K562 (cell line): ENCODE measurements around the gene SNW1. TPM values are rescaled to one million over a fixed set of nuclear protein-coding genes. Genes with fewer than 3 reads are reported as not detected.
A peak's percentile ranks its signal among the peaks of the same experiment; 100 is the strongest.

Experiments used
- ATAC-seq: fragments of 200-7000 bp; cut with Tn5 transposase; 3 replicates; pipeline ENCODE4 v1.9.1; 2020; ENCODE audit warnings: moderate library complexity
- BruUV-seq: library from RNA; stranded (reverse); fragments of 400-500 nt; replicated peaks from 2 replicates; lab custom pipeline; 2021; lab: Mats Ljungman, UMichigan
- CTCF ChIA-PET: fragments of 300-600 bp; formaldehyde crosslinking; extraction: SDS; loops from one replicate; lab custom pipeline; 2021; ENCODE audit warnings: low intra/inter-chr PET ratio; lab: Yijun Ruan, JAX
- POLR2A ChIA-PET: fragments of 300-600, 350-650 bp; sonication (Branson Sonifier 250); formaldehyde crosslinking; extraction: SDS; loops from one replicate; lab custom pipeline; 2021; ENCODE audit warnings: antibody characterized with exemption, inconsistent platforms; lab: Yijun Ruan, JAX
- DNase-seq, 4 experiments: peaks; one replicate each; pipeline versions ENCODE4 v3.0.0 to v3.0.0-alpha.2; 2011 to 2018; ENCODE audit warnings: low spot score in 3 of 4, mixed read lengths in 3 of 4; ENCODE audit errors: extremely low read depth in 1 of 4
- FAIRE-seq: peaks from 2 replicates; lab custom pipeline; 2011; peaks lifted over from hg19 to GRCh38; lab: Jason Lieb, UNC
- H2AFZ ChIP-seq: 2 replicates; pipeline ENCODE4 v1.6.0; 2011; ENCODE audit warnings: low read depth, low read length, control low read depth, inconsistent platforms
- H3K27ac ChIP-seq: fragments of 200-600 bp; 3 replicates; pipeline ENCODE4 v1.8.0; 2011; ENCODE audit warnings: low read depth, mild to moderate bottlenecking, control low read depth, inconsistent platforms, low read length, moderate library complexity, mixed read lengths; ENCODE audit errors: extremely low read depth
- H3K27me3 ChIP-seq, 2 experiments: fragments of 300-600 bp in 1 of 2; 2 replicates in 1 of 2; 3 replicates in 1 of 2; pipeline versions ENCODE4 v1.6.0 to v1.8.0; 2011; ENCODE audit warnings: inconsistent platforms in 2 of 2, low read length in 2 of 2, mild to moderate bottlenecking in 1 of 2, mixed read lengths in 1 of 2, moderate library complexity in 1 of 2; ENCODE audit not compliant: control insufficient read depth in 2 of 2, insufficient read depth in 2 of 2
- H3K36me3 ChIP-seq: fragments of 300-600 bp; 3 replicates; pipeline ENCODE4 v1.8.0; 2011; ENCODE audit warnings: mild to moderate bottlenecking, low read length, inconsistent platforms; ENCODE audit not compliant: control insufficient read depth, insufficient read depth
- H3K4me1 ChIP-seq, 2 experiments: fragments of 200-600 bp in 1 of 2; replicated peaks in 1 of 2; 2 replicates in 1 of 2; 3 replicates in 1 of 2; pipeline versions ENCODE4 v1.5.1 to v1.8.0; 2011; ENCODE audit warnings: inconsistent platforms in 2 of 2, low read length in 2 of 2, mild to moderate bottlenecking in 1 of 2, mixed read lengths in 1 of 2, moderate library complexity in 1 of 2; ENCODE audit not compliant: control insufficient read depth in 2 of 2, insufficient read depth in 2 of 2
- H3K4me2 ChIP-seq: 2 replicates; pipeline ENCODE4 v1.6.1; 2011; ENCODE audit warnings: low read length, control low read depth, inconsistent platforms, mixed read lengths; ENCODE audit not compliant: insufficient read depth
- H3K4me3 ChIP-seq: fragments of 200-600 bp; sonication (generic), shearing (Covaris generic); 2 replicates; pipeline ENCODE4 v1.5.1; 2016; ENCODE audit warnings: control low read depth, inconsistent platforms
- H3K79me2 ChIP-seq: fragments of 200-600 bp; 3 replicates; pipeline ENCODE4 v1.8.0; 2011; ENCODE audit warnings: low read length, inconsistent platforms; ENCODE audit not compliant: control insufficient read depth, insufficient read depth
- H3K9ac ChIP-seq, 2 experiments: 2 replicates each; pipeline versions ENCODE4 v1.6.0 to v1.6.1; 2011; ENCODE audit warnings: low read depth in 2 of 2, low read length in 2 of 2, control low read depth in 1 of 2, inconsistent platforms in 1 of 2, mild to moderate bottlenecking in 1 of 2, mixed read lengths in 1 of 2; ENCODE audit not compliant: insufficient read depth in 1 of 2
- H3K9me1 ChIP-seq: one replicate; pipeline ENCODE4 v1.6.0; 2011; ENCODE audit warnings: inconsistent platforms, mild to moderate bottlenecking, low read length, moderate library complexity; ENCODE audit not compliant: control insufficient read depth, insufficient read depth
- H3K9me3 ChIP-seq: replicated peaks from 2 replicates; pipeline ENCODE4 v1.5.1; 2011; ENCODE audit warnings: low read depth, low read length, inconsistent platforms; ENCODE audit not compliant: control insufficient read depth, insufficient read depth
- H4K20me1 ChIP-seq: replicated peaks from 2 replicates; pipeline ENCODE4 v1.6.1; 2011; ENCODE audit warnings: low read length, inconsistent platforms, mixed read lengths; ENCODE audit not compliant: control insufficient read depth, insufficient read depth
- CBX3 ChIP-seq, 2 experiments: IDR thresholded peaks; 1 replicate in 1 of 2; 2 replicates in 1 of 2; pipeline ENCODE4 v1.6.1; 2012; ENCODE audit warnings: inconsistent platforms in 2 of 2, low read length in 2 of 2, borderline replicate concordance in 1 of 2, control low read depth in 1 of 2
- CHCHD3 ChIP-seq: fragments of 250-450 bp; sonication (Bioruptor Pico); IDR thresholded peaks from 2 replicates; pipeline ENCODE4 v2.1.2; 2022; ENCODE audit warnings: mild to moderate bottlenecking
- DLX4 ChIP-seq: fragments of 250-450 bp; sonication (Bioruptor Pico); IDR thresholded peaks from 2 replicates; pipeline ENCODE4 v1.6.1; 2021; ENCODE audit warnings: mild to moderate bottlenecking
- HDAC8 ChIP-seq: fragments of 450-650 bp; IDR thresholded peaks from 2 replicates; pipeline ENCODE4 v1.6.1; 2016; ENCODE audit warnings: mild to moderate bottlenecking, missing genetic modification characterization, moderate library complexity, missing compliant biosample characterization
- KDM2B ChIP-seq: fragments of 250-450 bp; sonication (Bioruptor Pico); IDR thresholded peaks from 2 replicates; pipeline ENCODE4 v1.8.0; 2021; ENCODE audit warnings: mild to moderate bottlenecking, moderate library complexity
- MCM7 ChIP-seq, 2 experiments: fragments of 450-650 bp; IDR thresholded peaks; 2 replicates each; pipeline ENCODE4 v1.6.1; 2016 to 2018
- PHB ChIP-seq: fragments of 250-450 bp; sonication (Bioruptor Pico); IDR thresholded peaks from 2 replicates; pipeline ENCODE4 v1.5.0; 2021
- POLR2H ChIP-seq: IDR thresholded peaks from 2 replicates; pipeline ENCODE4 v1.6.1; 2016; ENCODE audit warnings: missing genetic modification characterization, low read depth, mild to moderate bottlenecking, control low read depth, missing compliant biosample characterization, moderate library complexity
- SMAD4 ChIP-seq: fragments of 250-450 bp; sonication (Bioruptor Pico); conservative IDR thresholded peaks from 2 replicates; pipeline ENCODE4 v1.8.0; 2021; ENCODE audit warnings: inconsistent platforms, mild to moderate bottlenecking, moderate library complexity
- ZBTB7A ChIP-seq: IDR thresholded peaks from 2 replicates; pipeline ENCODE4 v1.6.1; 2011; ENCODE audit warnings: low read depth, mild to moderate bottlenecking, low read length, moderate library complexity, borderline replicate concordance; ENCODE audit not compliant: control insufficient read depth
- ZFP1 ChIP-seq: fragments of 450-650 bp; formaldehyde crosslinking; IDR thresholded peaks from 2 replicates; pipeline ENCODE4 v1.4.0; 2020; ENCODE audit warnings: mild to moderate bottlenecking, mixed read lengths
- ZNF280A ChIP-seq: fragments of 450-650 bp; IDR thresholded peaks from 2 replicates; pipeline ENCODE4 v1.6.1; 2018; ENCODE audit warnings: mild to moderate bottlenecking, low read depth; ENCODE audit not compliant: partially characterized antibody
- WGBS: fragments of 100-300 bp; shearing (Covaris generic); methylation state at CpG from one replicate; pipeline ENCODE4 v1.1.6; 2016; ENCODE audit warnings: low coverage, mixed read lengths; ENCODE audit not compliant: insufficient coverage; ENCODE audit errors: missing lambda C conversion rate; 5-methylcytosine and 5-hydroxymethylcytosine counted together
- in situ Hi-C: fragments of 300-500 bp; cut with MboI; formaldehyde crosslinking; loops from 4 replicates; pipeline ENCODE4 v1.15.0; 2018; ENCODE audit warnings: inconsistent platforms, mixed read lengths
- intact Hi-C: fragments of 100-400 bp; cut with micrococcal nuclease; formaldehyde crosslinking; loops from 2 replicates; pipeline ENCODE4 v1.14.2; 2022
- polyA plus RNA-seq, 8 experiments: library from polyadenylated mRNA; depleted of rRNA in 4 of 8; stranded (reverse) in 5 of 8; unstranded in 3 of 8; fragments of >200 nt; fragmentation: Nextera tagmentation in 2 of 8; fragmentation: Illumina TruSeq in 1 of 8; extraction: Ambion mirVana in 2 of 8; extraction: Trizol in 1 of 8; gene quantifications; 2 replicates each; pipeline versions ENCODE4 v1.2.1 to v1.2.3, GENCODE V29; 2011 to 2014; ENCODE audit warnings: inconsistent platforms in 1 of 8, missing spikeins in 1 of 8
- total RNA-seq, 7 experiments: library from RNA; depleted of rRNA in 6 of 7; stranded (reverse); fragments of >200 nt in 6 of 7; fragmentation: Illumina TruSeq in 2 of 7; extraction: Trizol in 2 of 7; gene quantifications; 2 replicates each; pipeline versions ENCODE4 v1.2.1 to v1.2.3, GENCODE V29; 2011 to 2021; ENCODE audit warnings: low replicate concordance in 1 of 7

Gene SNW1
- total and polyA plus RNA-seq, 9 of the 15 experiments (the other 6 are each of a cell fraction or from before 2014, with no cell fraction given): 64.4 to 143 (median 98.2) TPM

GRCh38 chr14:77799863-77800730 lies 39.1 kb upstream of the SNW1 start, which contains the start of gene ADCK1:
ADCK1 (plus strand) TSS chr14:77800109; CDS start chr14:77818979, 18,870 bp downstream.
- Histone ChIP-seq H3K36me3 (no peaks in the 10 kb centered on the region), H3K9ac (peak within 1 kb of the TSS; percentile 89 to 93), H3K4me3 (peak within 1 kb of the TSS; percentile 71), H3K4me1 (peaks cover 6 to 17% of the 10 kb centered on the region in 2 experiments; a peak in 4 of 5 replicates), H3K79me2 (peaks cover 9% of the 10 kb centered on the region; the same call in 2 of the 3 replicates), H2AFZ (peak within 1 kb of the TSS; percentile 99), H3K9me1 (no peaks in the 10 kb centered on the region), H3K9me3 (no peaks in the 10 kb centered on the region), H3K27ac (peak within 1 kb of the TSS; percentile 90), H3K27me3 (no peaks in the 10 kb centered on the region), H4K20me1 (no peaks in the 10 kb centered on the region), H3K4me2 (peak within 1 kb of the TSS; percentile 92)
- BruUV-seq: TSS peak; percentile 66
- FAIRE-seq (no peak), DNase-seq (peak; percentile 79 to 90 (median 81)), ATAC-seq (peak; percentile 96)
- ChIA-PET CTCF (no interaction called here), POLR2A (interaction anchor here (0.6 to 1.1 kb wide), 3 partner anchors 9 to 36 kb away, joined by 3 to 5 read pairs (median 4); no protein-coding TSS in a partner anchor)
- intact Hi-C loops (loop anchor here (2.0 kb wide), 1 partner anchor 39 kb away; the partner anchor contains the start of gene SNW1), in situ Hi-C loops (loop anchor here (5.0 kb wide), 1 partner anchor 38 kb away; the partner anchor contains the start of gene SNW1)
- 2% methylated on average over 24 of the region's 66 CpGs for whole genome bisulfite sequencing
- no peak for TF ChIP-seq KDM2B
- TF ChIP-seq MCM7 (IDR thresholded peaks at IDR 0.05): no peak
- no peak for TF ChIP-seq DLX4 (CRISPR knock-in tag)
- no peak for TF ChIP-seq HDAC8 (tag)
- TF ChIP-seq ZBTB7A: peak; percentile 51; the same call in 1 of the 2 replicates
- TF ChIP-seq CBX3 (IDR thresholded peaks at IDR 0.05; ENCODE audit: borderline replicate concordance in 1 of 2, low read length in 2 of 2): no peak
- no peak for TF ChIP-seq CHCHD3
- TF ChIP-seq SMAD4: 0 out of 2 replicates have a peak, but pooled peaks have one; percentile 50
- no peak for TF ChIP-seq PHB (CRISPR knock-in tag)
- TF ChIP-seq ZFP1 (CRISPR knock-in tag): no peak
- TF ChIP-seq POLR2H (tag): no peak
- TF ChIP-seq ZNF280A: no peak
